ENCODE results near the gene AKAP9. TPM values are rescaled to one million over a fixed set of nuclear protein-coding genes. Genes with fewer than 3 reads are reported as not detected.
"Not testable (repeated sequence)": the region's sequence is repeated elsewhere in the genome, so short reads cannot be mapped to it uniquely, and the experiment has no call there.

AKAP9 gene
- polyA plus RNA-seq, 1 experiment, result 24.3 TPM

GRCh38 chr7:91927912-91928311, 12.8 kb upstream of the AKAP9 start:
- H3K27me3 ChIP-seq (ENCODE audit: control insufficient read depth, insufficient read depth, low read length), result peaks cover 3% of the 10 kb centered on the region
- DNase-seq (ENCODE audit: low read depth, low spot score), result no peak
- ChIA-PET POLR2A (no interaction called here), CTCF (interaction anchor here (0.6 to 2.2 kb wide), 2 partner anchors 25 to 47 kb away, joined by 4 read pairs; partner anchors contain the start of gene MTERF1)
- H3K27ac ChIP-seq (ENCODE audit: low read depth, low read length), result no peak overlapping the region
- TF ChIP-seq, protein P1, sequence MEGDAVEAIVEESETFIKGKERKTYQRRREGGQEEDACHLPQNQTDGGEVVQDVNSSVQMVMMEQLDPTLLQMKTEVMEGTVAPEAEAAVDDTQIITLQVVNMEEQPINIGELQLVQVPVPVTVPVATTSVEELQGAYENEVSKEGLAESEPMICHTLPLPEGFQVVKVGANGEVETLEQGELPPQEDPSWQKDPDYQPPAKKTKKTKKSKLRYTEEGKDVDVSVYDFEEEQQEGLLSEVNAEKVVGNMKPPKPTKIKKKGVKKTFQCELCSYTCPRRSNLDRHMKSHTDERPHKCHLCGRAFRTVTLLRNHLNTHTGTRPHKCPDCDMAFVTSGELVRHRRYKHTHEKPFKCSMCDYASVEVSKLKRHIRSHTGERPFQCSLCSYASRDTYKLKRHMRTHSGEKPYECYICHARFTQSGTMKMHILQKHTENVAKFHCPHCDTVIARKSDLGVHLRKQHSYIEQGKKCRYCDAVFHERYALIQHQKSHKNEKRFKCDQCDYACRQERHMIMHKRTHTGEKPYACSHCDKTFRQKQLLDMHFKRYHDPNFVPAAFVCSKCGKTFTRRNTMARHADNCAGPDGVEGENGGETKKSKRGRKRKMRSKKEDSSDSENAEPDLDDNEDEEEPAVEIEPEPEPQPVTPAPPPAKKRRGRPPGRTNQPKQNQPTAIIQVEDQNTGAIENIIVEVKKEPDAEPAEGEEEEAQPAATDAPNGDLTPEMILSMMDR (IDR thresholded peaks at IDR 0.05; ENCODE audit: low read depth, low read length), result peak; percentile 34
- no peaks in the 10 kb centered on the region for H3K9me3 ChIP-seq (ENCODE audit: control insufficient read depth, insufficient read depth, low read length)
- no peak overlapping the region for H3K4me3 ChIP-seq (ENCODE audit: low read depth, low read length)

GRCh38 chr7:91929463-91929862, 11.2 kb upstream of the AKAP9 start:
- no peak overlapping the region for H3K4me3 ChIP-seq (ENCODE audit: low read depth, low read length)
- DNase-seq (ENCODE audit: low read depth, low spot score), result no peak
- no peak overlapping the region for H3K27ac ChIP-seq (ENCODE audit: low read depth, low read length)
- POLR2A ChIA-PET, result no interaction called here
- H3K27me3 ChIP-seq (ENCODE audit: control insufficient read depth, insufficient read depth, low read length), result peaks cover 3% of the 10 kb centered on the region
- TF ChIP-seq, protein P1 (IDR thresholded peaks at IDR 0.05; ENCODE audit: low read depth, low read length), result no peak
- CTCF ChIA-PET, result no interaction called here
- H3K9me3 ChIP-seq (ENCODE audit: control insufficient read depth, insufficient read depth, low read length), result no peaks in the 10 kb centered on the region

DNA sequence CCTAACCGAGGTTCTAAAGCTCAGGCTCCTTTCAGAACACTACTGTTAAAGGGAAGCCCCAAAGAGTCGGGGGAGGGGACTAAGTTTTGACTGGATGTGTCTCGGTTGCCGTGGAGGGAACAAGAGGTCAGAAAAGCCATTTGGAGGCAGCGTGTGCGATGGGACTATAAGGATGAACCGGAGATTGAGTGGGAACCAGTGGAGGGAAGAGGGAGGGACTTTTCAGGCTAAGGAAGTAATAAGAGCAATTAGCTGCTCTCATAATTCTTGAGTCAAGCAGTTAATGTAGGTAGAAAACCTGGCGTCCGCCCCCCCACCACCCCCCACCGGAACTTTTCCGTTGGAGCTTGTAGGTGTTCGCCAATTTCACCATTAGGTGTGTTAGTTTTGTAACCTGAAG, 491 bp upstream of the AKAP9 start:
- no peak for DNase-seq (ENCODE audit: low read depth, low spot score)

DNA sequence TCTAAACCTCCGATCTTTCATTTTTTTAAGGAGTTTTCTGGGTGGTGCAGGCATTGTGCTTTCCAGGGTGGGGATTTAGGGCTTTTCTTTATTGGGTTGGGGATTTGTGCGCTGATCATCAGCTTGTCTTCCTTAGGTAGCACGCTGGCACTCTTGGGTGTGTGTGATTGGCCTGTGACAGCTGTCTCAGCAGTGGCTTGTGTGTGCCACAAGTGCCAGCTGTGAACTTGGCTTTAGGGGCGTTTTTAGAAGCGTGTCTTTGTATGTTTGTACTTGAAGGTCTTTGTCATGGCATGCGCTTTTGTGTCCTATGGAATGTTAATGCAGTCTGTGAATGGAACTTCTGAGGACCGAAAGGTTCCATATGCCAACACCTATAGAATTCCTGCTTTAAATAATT, 788 bp downstream of the AKAP9 start:
- Histone ChIP-seq H3K27ac (ENCODE audit: low read depth, low read length) (peak overlapping the region; percentile 89), H3K9me3 (ENCODE audit: control insufficient read depth, insufficient read depth, low read length) (no peaks in the 10 kb centered on the region; the same call in 1 of the 2 replicates), H3K27me3 (ENCODE audit: control insufficient read depth, insufficient read depth, low read length) (no peaks in the 10 kb centered on the region), H3K4me3 (ENCODE audit: low read depth, low read length) (peak overlapping the region; percentile 89)
- POLR2A ChIA-PET, result interaction anchor here (0.6 to 1.0 kb wide), 2 partner anchors 47 to 61 kb away, joined by 3 read pairs; partner anchors contain the start of gene MTERF1
- TF ChIP-seq, protein P1 (IDR thresholded peaks at IDR 0.05; ENCODE audit: low read depth, low read length), result no peak
- CTCF ChIA-PET, result interaction anchor here (0.8 to 1.2 kb wide), 4 partner anchors 11 to 238 kb away, joined by 3 to 8 read pairs (median 4); partner anchors contain the start of gene MTERF1
- DNase-seq (ENCODE audit: low read depth, low spot score), result no peak

More for the DNA sequence above, 491 bp upstream of the AKAP9 start:
- ChIA-PET POLR2A (interaction anchor here (0.7 to 1.0 kb wide), 2 partner anchors 59 to 193 kb away, joined by 3 to 5 read pairs; partner anchors contain the start of gene MTERF1), CTCF (interaction anchor here (2.0 to 2.3 kb wide), 2 partner anchors 59 to 110 kb away, joined by 10 to 12 read pairs; no protein-coding TSS in a partner anchor)
- Histone ChIP-seq H3K27ac (ENCODE audit: low read depth, low read length) (peak overlapping the region; percentile 89), H3K4me3 (ENCODE audit: low read depth, low read length) (peak overlapping the region; percentile 89), H3K9me3 (ENCODE audit: control insufficient read depth, insufficient read depth, low read length) (no peaks in the 10 kb centered on the region; the same call in 1 of the 2 replicates), H3K27me3 (ENCODE audit: control insufficient read depth, insufficient read depth, low read length) (no peaks in the 10 kb centered on the region)
- TF ChIP-seq, protein P1 (IDR thresholded peaks at IDR 0.05; ENCODE audit: low read depth, low read length), result no peak

- no peaks in the 10 kb centered on the region for H3K27me3 ChIP-seq (ENCODE audit: control insufficient read depth, insufficient read depth, low read length)
- H3K27ac ChIP-seq (ENCODE audit: low read depth, low read length), result no peak overlapping the region
- DNase-seq (ENCODE audit: low read depth, low spot score), result no peak
- POLR2A ChIA-PET, result interaction anchor here (0.6 kb wide), 1 partner anchor 48 kb away, joined by 3 read pairs; no protein-coding TSS in a partner anchor
- H3K9me3 ChIP-seq (ENCODE audit: control insufficient read depth, insufficient read depth, low read length), result no peaks in the 10 kb centered on the region; the same call in 1 of the 2 replicates
- CTCF ChIA-PET, result interaction anchor here (0.6 to 1.2 kb wide), 3 partner anchors 62 to 505 kb away, joined by 3 to 8 read pairs (median 4); partner anchors contain the start of genes GATAD1 and MTERF1
- H3K4me3 ChIP-seq (ENCODE audit: low read depth, low read length), result peak overlapping the region; percentile 89
- TF ChIP-seq, protein P1 (IDR thresholded peaks at IDR 0.05; ENCODE audit: low read depth, low read length), result no peak
Measured at GRCh38 chr7:91942312-91942711, 1.6 kb downstream of the AKAP9 start.

DNA sequence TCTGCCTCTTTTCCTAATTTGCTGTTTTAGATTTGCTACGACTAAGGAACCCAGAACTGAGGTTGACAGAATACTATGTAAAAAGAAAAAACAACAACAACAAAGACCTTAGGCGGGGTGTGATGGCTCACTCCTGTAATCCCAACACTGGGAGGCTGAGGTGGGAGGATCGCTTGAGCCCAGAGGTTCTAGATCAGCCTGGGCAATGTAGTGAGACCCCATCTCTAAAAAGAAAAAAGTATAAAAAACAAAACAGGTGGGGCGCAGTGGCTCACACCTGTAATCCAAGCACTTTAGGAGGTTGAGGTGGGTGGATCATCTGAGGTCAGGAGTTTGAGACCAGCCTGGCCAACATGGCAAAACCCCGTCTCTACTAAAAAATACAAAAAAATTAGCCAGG, 4.3 kb downstream of the AKAP9 start:
- H3K27me3 ChIP-seq (ENCODE audit: control insufficient read depth, insufficient read depth, low read length); DNase-seq (ENCODE audit: low read depth, low spot score); H3K4me3 ChIP-seq (ENCODE audit: low read depth, low read length); H3K9me3 ChIP-seq (ENCODE audit: control insufficient read depth, insufficient read depth, low read length); H3K27ac ChIP-seq (ENCODE audit: low read depth, low read length); POLR2A ChIA-PET: not testable (repeated sequence)
- CTCF ChIA-PET, result interaction anchor here (1.0 kb wide), 2 partner anchors 83 to 115 kb away, joined by 3 to 4 read pairs; no protein-coding TSS in a partner anchor

Measured in AG04450 (cell line).